Retinal pigment epithelial cell (primary cell): Measurements from ENCODE around the gene RSPH9.

ENCODE experiments used
- DNase-seq: peaks from one replicate; pipeline ENCODE4 v3.0.0-alpha.2; 2010; ENCODE audit warnings: low read depth
- H3K4me3 ChIP-seq: 2 replicates; pipeline ENCODE4 v1.5.1; 2011; ENCODE audit warnings: mild to moderate bottlenecking, low read length, control low read depth, moderate library complexity
- TF ChIP-seq, protein P1 (sequence below): conservative IDR thresholded peaks from 2 replicates; pipeline ENCODE4 v1.5.1; 2011; ENCODE audit warnings: low read depth, low read length, control low read depth, inconsistent platforms

RSPH9 gene

DNA sequence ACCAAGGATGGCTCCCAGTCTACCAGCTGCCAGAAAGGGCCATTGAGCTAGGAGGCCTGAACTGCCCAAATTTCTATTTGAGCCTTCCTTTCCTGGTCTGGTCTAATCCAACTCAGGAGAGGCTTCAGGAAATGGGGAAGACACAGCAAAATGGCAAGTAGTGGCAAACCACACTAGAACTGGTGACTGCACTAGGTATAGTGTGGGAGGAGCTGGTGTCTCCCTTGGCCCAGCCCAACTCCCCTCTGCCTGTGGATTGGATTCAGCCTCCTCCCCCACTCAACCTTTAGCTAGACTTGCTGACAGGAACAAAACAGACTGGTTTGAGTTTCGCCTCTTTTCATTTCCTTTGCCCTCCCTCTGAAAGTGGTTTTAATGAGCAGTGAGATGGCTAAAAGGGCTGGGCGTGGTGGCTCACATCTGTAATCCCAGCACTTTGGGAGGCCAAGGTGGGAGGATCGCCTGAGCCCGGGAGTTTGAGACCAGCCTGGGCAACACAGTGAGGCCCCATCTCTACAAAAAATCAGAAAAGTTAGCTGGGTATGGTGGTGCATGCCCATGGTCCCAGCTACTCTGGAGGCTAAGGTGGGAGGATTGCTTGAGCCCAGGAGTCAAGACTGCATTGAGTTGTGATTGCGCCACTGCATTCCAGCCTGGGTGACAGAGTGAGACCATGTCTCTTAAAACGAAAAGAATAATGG is 25.2 kb downstream of the RSPH9 start:
- DNase-seq = no peak
- TF ChIP-seq, protein P1, sequence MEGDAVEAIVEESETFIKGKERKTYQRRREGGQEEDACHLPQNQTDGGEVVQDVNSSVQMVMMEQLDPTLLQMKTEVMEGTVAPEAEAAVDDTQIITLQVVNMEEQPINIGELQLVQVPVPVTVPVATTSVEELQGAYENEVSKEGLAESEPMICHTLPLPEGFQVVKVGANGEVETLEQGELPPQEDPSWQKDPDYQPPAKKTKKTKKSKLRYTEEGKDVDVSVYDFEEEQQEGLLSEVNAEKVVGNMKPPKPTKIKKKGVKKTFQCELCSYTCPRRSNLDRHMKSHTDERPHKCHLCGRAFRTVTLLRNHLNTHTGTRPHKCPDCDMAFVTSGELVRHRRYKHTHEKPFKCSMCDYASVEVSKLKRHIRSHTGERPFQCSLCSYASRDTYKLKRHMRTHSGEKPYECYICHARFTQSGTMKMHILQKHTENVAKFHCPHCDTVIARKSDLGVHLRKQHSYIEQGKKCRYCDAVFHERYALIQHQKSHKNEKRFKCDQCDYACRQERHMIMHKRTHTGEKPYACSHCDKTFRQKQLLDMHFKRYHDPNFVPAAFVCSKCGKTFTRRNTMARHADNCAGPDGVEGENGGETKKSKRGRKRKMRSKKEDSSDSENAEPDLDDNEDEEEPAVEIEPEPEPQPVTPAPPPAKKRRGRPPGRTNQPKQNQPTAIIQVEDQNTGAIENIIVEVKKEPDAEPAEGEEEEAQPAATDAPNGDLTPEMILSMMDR = no peak

DNA sequence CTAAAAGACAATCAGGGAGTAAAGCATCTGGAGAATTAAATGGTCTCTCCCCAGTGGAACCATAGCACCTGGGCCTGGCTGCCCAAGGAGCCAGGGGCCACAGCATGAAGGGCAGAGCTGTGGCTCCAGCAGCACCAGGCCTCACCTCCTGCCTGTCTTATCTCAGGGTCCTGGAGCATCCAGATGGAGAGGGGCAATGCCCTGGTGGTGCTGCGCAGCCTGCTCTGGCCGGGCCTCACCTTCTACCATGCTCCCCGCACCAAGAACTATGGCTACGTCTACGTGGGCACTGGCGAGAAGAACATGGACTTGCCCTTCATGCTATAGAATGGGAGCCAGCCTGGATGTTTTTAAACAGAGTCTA is 25.8 kb downstream of the RSPH9 start:
- no peak for DNase-seq
- TF ChIP-seq, protein P1 = no peak
- no peak overlapping the region for H3K4me3 ChIP-seq

More for the DNA sequence above, 25.2 kb downstream of the RSPH9 start:
- H3K4me3 ChIP-seq = no peak overlapping the region

DNA sequence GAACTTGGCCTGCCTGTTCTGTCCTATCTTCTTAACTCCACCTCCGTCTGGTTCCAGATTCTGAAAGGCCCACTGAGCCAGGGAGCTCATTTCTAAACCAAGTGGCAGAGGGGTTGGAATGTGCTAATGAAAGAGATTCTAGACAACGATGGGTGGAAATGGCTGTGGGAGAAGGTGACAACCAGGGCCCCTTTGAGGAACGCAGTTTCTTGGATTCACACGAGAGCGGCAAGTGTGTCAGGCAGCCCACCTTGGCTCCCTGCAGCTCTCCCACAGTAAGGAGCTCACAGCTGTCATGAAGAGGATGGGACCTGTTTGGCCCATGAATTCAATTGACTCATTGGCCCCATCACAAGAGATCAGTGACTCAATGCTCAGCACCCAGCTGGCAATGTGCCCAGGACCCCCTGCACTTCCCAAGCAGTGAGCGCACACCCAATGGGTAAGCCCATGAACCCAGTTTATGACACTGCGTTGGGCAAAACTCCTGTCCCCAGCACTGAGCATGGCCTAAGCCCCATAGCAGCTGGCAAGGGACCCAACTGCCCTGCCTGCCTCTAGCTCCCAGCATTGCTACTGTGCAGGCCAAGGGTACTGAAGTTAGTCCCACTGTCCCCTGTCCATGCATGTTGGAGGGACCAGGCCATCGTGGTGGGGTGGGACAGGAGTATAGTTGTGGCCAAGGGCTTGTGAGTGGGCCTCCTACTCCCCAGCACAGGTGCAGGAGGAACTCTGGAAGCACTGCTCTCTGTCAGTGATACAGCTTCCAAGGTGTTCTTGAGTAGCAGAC is 26.4 kb downstream of the RSPH9 start:
- TF ChIP-seq, protein P1 = no peak
- no peak overlapping the region for H3K4me3 ChIP-seq
- no peak for DNase-seq

DNA sequence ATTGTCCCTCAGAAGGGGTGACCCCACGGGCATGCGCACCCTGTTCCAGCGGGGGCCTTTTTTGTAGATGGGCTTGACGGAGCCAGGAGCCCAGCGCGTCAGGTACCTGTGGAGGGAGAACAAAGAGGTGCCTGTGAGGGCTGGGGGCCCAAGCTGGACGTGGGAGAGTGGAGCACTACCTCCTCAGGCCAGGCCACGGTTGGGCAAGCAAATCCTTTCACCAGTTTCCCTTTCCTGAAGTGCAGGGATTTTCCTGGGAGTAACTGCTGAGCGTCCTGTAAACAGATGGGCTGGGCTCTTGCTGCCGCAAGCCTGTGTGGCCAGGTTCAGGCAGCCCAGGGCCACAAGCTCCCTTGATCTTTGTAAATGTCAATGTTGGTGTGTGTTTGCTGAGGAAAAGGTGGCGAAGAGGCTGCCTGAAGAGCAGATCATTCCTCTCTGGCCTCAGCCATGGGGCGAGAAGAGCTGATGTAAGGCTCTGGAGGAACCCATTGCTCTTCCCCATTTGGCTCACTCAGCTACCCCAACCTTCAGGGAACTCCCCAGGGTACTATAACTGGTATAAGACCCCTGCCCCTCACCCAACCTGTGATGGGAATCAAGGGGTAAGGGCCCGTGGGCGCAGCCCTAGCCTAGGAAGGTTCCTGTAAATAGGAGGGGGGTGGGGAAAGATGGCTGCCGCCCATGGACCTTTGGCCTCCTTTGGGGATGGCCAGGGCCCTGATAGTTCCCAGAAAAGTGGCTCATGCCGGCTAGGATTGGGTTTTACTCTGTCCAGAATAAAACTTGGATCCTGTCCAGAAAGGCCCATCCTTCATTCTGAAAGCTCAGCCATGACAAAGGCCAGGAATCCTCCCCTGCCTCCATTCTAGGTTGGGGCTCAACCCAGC is 27.2 kb downstream of the RSPH9 start:
- DNase-seq = no peak
- TF ChIP-seq, protein P1 = no peak
- no peak overlapping the region for H3K4me3 ChIP-seq

DNA sequence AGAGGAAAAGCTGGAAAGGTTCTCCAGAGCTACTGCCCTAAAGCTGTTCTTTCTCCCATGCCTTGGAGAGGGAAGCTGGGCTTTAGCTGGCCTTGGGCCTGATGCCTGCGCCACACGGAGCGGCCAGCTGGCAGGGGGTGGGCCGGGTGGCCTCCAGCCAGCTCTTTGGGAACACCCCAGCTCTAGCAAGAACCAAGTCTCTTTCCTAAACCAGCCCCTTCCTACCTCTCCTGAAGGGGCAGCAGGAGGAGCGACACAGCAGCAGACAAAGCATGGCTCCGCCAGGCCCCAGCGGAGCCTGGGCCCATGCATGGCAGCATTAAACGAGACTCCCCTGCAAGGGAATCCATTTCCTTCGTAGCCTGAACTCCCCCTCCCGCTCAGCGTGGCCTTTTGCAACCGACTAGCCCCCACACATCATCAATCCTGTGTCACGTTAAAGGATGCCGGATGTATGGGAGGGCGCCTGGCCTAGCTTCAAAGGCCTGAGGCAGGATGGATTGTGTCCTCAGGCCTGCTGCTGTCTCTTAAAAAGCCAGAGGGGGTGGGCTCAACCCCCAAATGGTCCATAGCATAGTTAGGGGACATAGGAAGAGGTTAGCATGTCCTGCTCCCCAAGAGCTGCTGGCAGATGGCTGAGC is 28.7 kb downstream of the RSPH9 start:
- TF ChIP-seq, protein P1 = no peak
- no peak for DNase-seq
- H3K4me3 ChIP-seq = no peak overlapping the region

DNA sequence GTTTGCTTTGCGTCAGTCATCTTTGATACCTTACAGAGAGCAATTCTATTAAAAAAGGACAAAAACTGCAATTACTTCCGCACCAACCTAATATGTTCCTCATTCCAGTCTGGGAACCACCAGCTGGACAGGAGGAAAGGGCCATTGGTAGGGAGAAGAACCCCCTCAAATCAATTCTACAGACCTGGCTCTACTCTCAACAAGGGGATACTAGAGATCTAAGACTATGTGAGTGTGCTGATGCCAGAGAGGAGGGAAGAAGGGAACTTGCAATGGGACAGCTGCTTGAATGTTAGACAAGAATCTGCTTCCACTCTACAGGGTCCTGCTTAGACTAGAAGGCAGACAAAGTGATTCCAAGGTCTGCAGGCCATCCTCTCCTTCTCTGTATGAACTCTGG is 29.5 kb downstream of the RSPH9 start:
- TF ChIP-seq, protein P1 = no peak
- no peak for DNase-seq
- no peak overlapping the region for H3K4me3 ChIP-seq
